H9 (cell line): ENCODE measurements around the gene SUMO2. TPM values are rescaled to one million over a fixed set of nuclear protein-coding genes. Genes with fewer than 3 reads are reported as not detected.
"Not testable (repeated sequence)": the region's sequence is repeated elsewhere in the genome, so short reads cannot be mapped to it uniquely, and the experiment has no call there.

Experiments
- DNase-seq: peaks from one replicate; pipeline ENCODE4 v3.0.0-alpha.2; 2017
- H2AFZ ChIP-seq: one replicate; pipeline ENCODE4 v1.6.1; 2013; ENCODE audit warnings: mild to moderate bottlenecking, low read length, control low read depth, moderate library complexity
- H2AK5ac ChIP-seq: 2 replicates; pipeline ENCODE4 v1.6.1; 2013; ENCODE audit warnings: low read length, control low read depth, mixed read lengths; ENCODE audit not compliant: insufficient read length
- H2BK120ac ChIP-seq: one replicate; pipeline ENCODE4 v1.6.1; 2013; ENCODE audit warnings: low read depth, mild to moderate bottlenecking, low read length, control low read depth, inconsistent platforms; ENCODE audit not compliant: poor library complexity, severe bottlenecking
- H2BK12ac ChIP-seq: 2 replicates; pipeline ENCODE4 v1.6.1; 2013; ENCODE audit warnings: low read length, control low read depth, mixed read lengths, low read depth; ENCODE audit not compliant: insufficient read length
- H2BK15ac ChIP-seq: 2 replicates; pipeline ENCODE4 v1.6.1; 2013; ENCODE audit warnings: low read depth, low read length, control low read depth
- H2BK20ac ChIP-seq: one replicate; pipeline ENCODE4 v1.6.1; 2013; ENCODE audit warnings: low read depth, mild to moderate bottlenecking, low read length, control low read depth, inconsistent platforms; ENCODE audit not compliant: poor library complexity, severe bottlenecking
- H2BK5ac ChIP-seq: 2 replicates; pipeline ENCODE4 v1.6.1; 2013; ENCODE audit warnings: low read length, control low read depth, mixed read lengths; ENCODE audit not compliant: insufficient read length
- H3K14ac ChIP-seq: 2 replicates; pipeline ENCODE4 v1.6.1; 2013; ENCODE audit warnings: low read length, control low read depth; ENCODE audit not compliant: insufficient read depth
- H3K18ac ChIP-seq: 2 replicates; pipeline ENCODE4 v1.6.1; 2013; ENCODE audit warnings: low read depth, mild to moderate bottlenecking, mixed read lengths, low read length, control low read depth; ENCODE audit not compliant: insufficient read length
- H3K23ac ChIP-seq: 2 replicates; pipeline ENCODE4 v1.6.1; 2013; ENCODE audit warnings: low read length, control low read depth, mixed read lengths, low read depth; ENCODE audit not compliant: insufficient read length
- H3K23me2 ChIP-seq: 2 replicates; pipeline ENCODE4 v1.6.1; 2013; ENCODE audit warnings: low read depth, mild to moderate bottlenecking, mixed read lengths, low read length, control low read depth; ENCODE audit not compliant: insufficient read length, poor library complexity, severe bottlenecking
- H3K27ac ChIP-seq: 2 replicates; pipeline ENCODE4 v1.5.1; 2013; ENCODE audit warnings: low read length, control low read depth, mixed read lengths, low read depth; ENCODE audit not compliant: insufficient read length
- H3K27me3 ChIP-seq: 2 replicates; pipeline ENCODE4 v1.6.1; 2013; ENCODE audit warnings: low read length, control low read depth, inconsistent platforms; ENCODE audit not compliant: insufficient read depth
- H3K4ac ChIP-seq: 2 replicates; pipeline ENCODE4 v1.6.1; 2013; ENCODE audit warnings: low read depth, mild to moderate bottlenecking, control low read depth, inconsistent platforms, low read length, moderate library complexity
- H3K4me1 ChIP-seq: 2 replicates; pipeline ENCODE4 v1.6.1; 2013; ENCODE audit warnings: low read length, control low read depth, inconsistent platforms; ENCODE audit not compliant: insufficient read depth
- H3K4me2 ChIP-seq: 2 replicates; pipeline ENCODE4 v1.6.1; 2013; ENCODE audit warnings: low read length, control low read depth, mixed read lengths; ENCODE audit not compliant: insufficient read length, insufficient read depth
- H3K56ac ChIP-seq: 2 replicates; pipeline ENCODE4 v1.6.1; 2013; ENCODE audit warnings: low read depth, mild to moderate bottlenecking, mixed read lengths, low read length, control low read depth; ENCODE audit not compliant: insufficient read length
- H3K79me1 ChIP-seq: 2 replicates; pipeline ENCODE4 v1.6.1; 2013; ENCODE audit warnings: low read depth, mild to moderate bottlenecking, moderate library complexity, low read length, control low read depth, inconsistent platforms; ENCODE audit not compliant: insufficient read depth, poor library complexity, severe bottlenecking
- H3K79me2 ChIP-seq: 2 replicates; pipeline ENCODE4 v1.6.1; 2013; ENCODE audit warnings: low read length, control low read depth, inconsistent platforms; ENCODE audit not compliant: insufficient read depth
- H3K9ac ChIP-seq: 2 replicates; pipeline ENCODE4 v1.6.1; 2013; ENCODE audit warnings: low read length, control low read depth, mixed read lengths; ENCODE audit not compliant: insufficient read length; ENCODE audit errors: extremely low read depth
- H3K9me3 ChIP-seq: one replicate; pipeline ENCODE4 v1.6.1; 2013; ENCODE audit warnings: low read depth, low read length, inconsistent platforms; ENCODE audit not compliant: control insufficient read depth
- H3T11ph ChIP-seq: one replicate; pipeline ENCODE4 v1.6.1; 2013; ENCODE audit warnings: mild to moderate bottlenecking, low read length, control low read depth, inconsistent platforms
- H4K20me1 ChIP-seq: one replicate; pipeline ENCODE4 v1.6.1; 2013; ENCODE audit not compliant: control insufficient read depth, insufficient read length, insufficient read depth
- H4K5ac ChIP-seq: 2 replicates; pipeline ENCODE4 v1.6.1; 2013; ENCODE audit warnings: low read depth, mild to moderate bottlenecking, mixed read lengths, low read length, control low read depth; ENCODE audit not compliant: insufficient read length
- H4K8ac ChIP-seq: replicated peaks from 2 replicates; pipeline ENCODE4 v1.6.1; 2013; ENCODE audit warnings: low read length, control low read depth, mixed read lengths, low read depth; ENCODE audit not compliant: insufficient read length
- H4K91ac ChIP-seq: 2 replicates; pipeline ENCODE4 v1.6.1; 2013; ENCODE audit warnings: low read depth, mild to moderate bottlenecking, moderate library complexity, mixed read lengths, low read length, control low read depth; ENCODE audit not compliant: insufficient read length
- H3K27ac Mint-ChIP-seq, 3 experiments: 2 replicates in 2 of 3; 3 replicates in 1 of 3; pipeline ENCODE4 v1.8.0; 2020 to 2021; ENCODE audit warnings: mixed read lengths in 3 of 3, mild to moderate bottlenecking in 1 of 3, moderate library complexity in 1 of 3
- H3K27me3 Mint-ChIP-seq: 2 replicates; pipeline ENCODE4 v1.8.0; 2021; ENCODE audit warnings: low read depth, mild to moderate bottlenecking, moderate library complexity, mixed read lengths
- H3K36me3 Mint-ChIP-seq, 3 experiments: 2 replicates in 2 of 3; 3 replicates in 1 of 3; pipeline ENCODE4 v1.8.0; 2020 to 2021; ENCODE audit warnings: low read depth in 3 of 3, mixed read lengths in 3 of 3; ENCODE audit not compliant: insufficient read depth in 1 of 3
- H3K4me1 Mint-ChIP-seq, 2 experiments: 2 replicates each; pipeline ENCODE4 v1.8.0; 2020; ENCODE audit warnings: mixed read lengths in 2 of 2
- H3K4me3 Mint-ChIP-seq, 2 experiments: 2 replicates in 1 of 2; 3 replicates in 1 of 2; pipeline ENCODE4 v1.8.0; 2020 to 2021; ENCODE audit warnings: mild to moderate bottlenecking in 2 of 2, mixed read lengths in 2 of 2, moderate library complexity in 1 of 2
- H3K9me3 Mint-ChIP-seq, 2 experiments: 2 replicates in 1 of 2; 3 replicates in 1 of 2; pipeline ENCODE4 v1.8.0; 2020; ENCODE audit warnings: mild to moderate bottlenecking in 2 of 2, mixed read lengths in 2 of 2, moderate library complexity in 1 of 2
- WGBS: extraction: QIAGEN DNeasy Blood & Tissue Kit; methylation state at CpG from one replicate; pipeline ENCODE4 v1.1.7; 2013; ENCODE audit warnings: missing lambda C conversion rate, low lambda C conversion rate, mixed read lengths; ENCODE audit not compliant: insufficient read length; ENCODE audit errors: extremely low coverage; 5-methylcytosine and 5-hydroxymethylcytosine counted together
- total RNA-seq: library from RNA; stranded (reverse); gene quantifications from 2 replicates; pipeline ENCODE4 v1.2.1, GENCODE V29; 2021
- TF ChIP-seq, protein P1 (sequence below): fragments of 200-600 bp; sonication (generic); conservative IDR thresholded peaks from 3 replicates; pipeline ENCODE4 v1.8.0; 2021; ENCODE audit warnings: antibody characterized with exemption, mild to moderate bottlenecking

Gene SUMO2
- total RNA-seq, 1 experiment from 2014 or later: 813 TPM

DNA sequence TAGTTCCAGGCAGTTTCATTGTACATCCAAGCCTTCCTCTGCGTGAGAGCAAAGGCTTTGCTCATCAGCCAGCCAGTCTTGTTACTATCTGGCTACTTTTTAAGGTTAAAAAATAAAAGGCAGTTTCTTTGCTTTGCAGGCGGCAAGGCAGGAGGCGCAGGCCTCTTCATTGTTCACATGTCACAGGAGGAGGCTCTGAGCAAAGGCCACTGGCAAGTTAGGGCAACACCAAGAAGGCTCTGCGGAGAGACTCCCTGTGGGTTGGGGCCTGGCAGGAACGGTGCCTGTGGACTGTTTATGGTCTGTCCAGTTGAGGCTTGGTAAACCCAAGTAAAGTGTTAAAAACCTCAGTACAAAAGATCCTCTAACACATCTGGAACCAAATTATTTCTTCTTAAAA is 47.3 kb downstream of the SUMO2 start:
- no peaks in the 10 kb centered on the region for H3K27me3 ChIP-seq
- H3K18ac ChIP-seq: no peak overlapping the region

DNA sequence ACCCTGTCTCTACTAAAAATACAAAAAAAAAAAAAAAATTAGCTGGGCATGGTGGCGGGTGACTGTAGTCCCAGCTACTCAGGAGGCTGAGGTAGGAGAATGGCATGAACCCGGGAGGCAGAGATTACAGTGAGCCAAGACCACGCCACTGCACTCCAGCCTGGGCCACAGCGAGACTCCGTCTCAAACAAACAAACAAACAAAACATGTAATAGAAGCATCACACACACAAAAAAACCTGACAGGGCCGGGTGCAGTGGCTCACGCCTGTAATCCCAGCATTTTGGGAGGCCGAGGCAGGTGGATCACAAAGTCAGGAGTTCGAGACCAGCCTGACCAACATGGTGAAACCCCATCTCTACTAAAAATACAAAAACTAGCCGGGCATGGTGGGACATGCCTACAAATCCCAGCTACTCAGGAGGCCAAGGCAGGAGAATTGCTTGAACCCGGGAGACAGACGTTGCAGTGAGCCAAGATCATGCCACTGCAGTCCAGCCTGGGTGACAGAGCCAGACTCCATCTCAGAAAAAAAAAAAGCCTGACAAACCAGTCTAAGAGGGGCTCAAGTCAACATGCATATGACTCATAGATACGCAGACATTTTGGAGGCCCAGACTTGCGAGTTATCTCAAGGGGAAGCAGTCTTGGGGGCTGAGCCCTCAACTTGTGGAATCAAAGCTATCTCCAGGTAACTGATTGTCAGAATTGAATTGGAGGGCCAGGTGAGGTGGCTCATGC is 49.0 kb downstream of the SUMO2 start:
- not testable (repeated sequence) for H2BK20ac ChIP-seq, H2BK15ac ChIP-seq, H2BK120ac ChIP-seq, H3K4ac ChIP-seq, H3K18ac ChIP-seq, H2AFZ ChIP-seq, H2AK5ac ChIP-seq, H4K91ac ChIP-seq, H3K79me1 ChIP-seq, H3K9me3 ChIP-seq, H3K27me3 Mint-ChIP-seq, H3K4me3 Mint-ChIP-seq, H3K4me1 ChIP-seq, H3K14ac ChIP-seq, H3K27me3 ChIP-seq, H2BK12ac ChIP-seq, H4K20me1 ChIP-seq, H4K5ac ChIP-seq, H3T11ph ChIP-seq, H2BK5ac ChIP-seq, H3K9me3 Mint-ChIP-seq, H3K4me2 ChIP-seq, H3K23ac ChIP-seq, DNase-seq, H3K56ac ChIP-seq, H3K79me2 ChIP-seq, H4K8ac ChIP-seq, H3K27ac ChIP-seq, H3K23me2 ChIP-seq, H3K9ac ChIP-seq
- H3K4me1 Mint-ChIP-seq: peaks cover 5 to 10% of the 10 kb centered on the region in 2 experiments
- peak overlapping the region in 1 of 3 experiments; percentile 93; a peak in 3 of 7 replicates for H3K27ac Mint-ChIP-seq
- no CpG with 5 or more reads among the region's 14 CpGs for WGBS
- peaks cover 11 to 50% (median 43%) of the 10 kb centered on the region in 3 experiments; a peak in 6 of 7 replicates for H3K36me3 Mint-ChIP-seq

More for the DNA sequence above, 47.3 kb downstream of the SUMO2 start:
- Histone ChIP-seq H4K5ac (no peak overlapping the region), H3K23ac (no peak overlapping the region), H2BK120ac (no peak overlapping the region), H3K27ac (no peak overlapping the region), H3K79me1 (peaks cover 5% of the 10 kb centered on the region), H3K79me2 (no peaks in the 10 kb centered on the region), H3K14ac (no peak overlapping the region), H3K56ac (no peak overlapping the region), H2BK15ac (no peak overlapping the region), H3K4ac (no peak overlapping the region), H2BK20ac (no peak overlapping the region), H4K8ac (no peak overlapping the region), H2AFZ (no peak overlapping the region), H4K91ac (no peak overlapping the region), H3K9me3 (no peaks in the 10 kb centered on the region), H2BK12ac (no peak overlapping the region), H3K4me2 (no peak overlapping the region), H3K9ac (no peak overlapping the region), H3K4me1 (no peaks in the 10 kb centered on the region), H3T11ph (no peak overlapping the region), H2AK5ac (no peak overlapping the region), H4K20me1 (peaks cover 2% of the 10 kb centered on the region), H2BK5ac (no peak overlapping the region), H3K23me2 (peaks cover 8% of the 10 kb centered on the region)
- H3K27ac Mint-ChIP-seq: peak overlapping the region in 2 of 3 experiments; percentile 59 to 88; a peak in 3 of 7 replicates
- H3K4me3 Mint-ChIP-seq: no peak overlapping the region
- TF ChIP-seq, protein P1, sequence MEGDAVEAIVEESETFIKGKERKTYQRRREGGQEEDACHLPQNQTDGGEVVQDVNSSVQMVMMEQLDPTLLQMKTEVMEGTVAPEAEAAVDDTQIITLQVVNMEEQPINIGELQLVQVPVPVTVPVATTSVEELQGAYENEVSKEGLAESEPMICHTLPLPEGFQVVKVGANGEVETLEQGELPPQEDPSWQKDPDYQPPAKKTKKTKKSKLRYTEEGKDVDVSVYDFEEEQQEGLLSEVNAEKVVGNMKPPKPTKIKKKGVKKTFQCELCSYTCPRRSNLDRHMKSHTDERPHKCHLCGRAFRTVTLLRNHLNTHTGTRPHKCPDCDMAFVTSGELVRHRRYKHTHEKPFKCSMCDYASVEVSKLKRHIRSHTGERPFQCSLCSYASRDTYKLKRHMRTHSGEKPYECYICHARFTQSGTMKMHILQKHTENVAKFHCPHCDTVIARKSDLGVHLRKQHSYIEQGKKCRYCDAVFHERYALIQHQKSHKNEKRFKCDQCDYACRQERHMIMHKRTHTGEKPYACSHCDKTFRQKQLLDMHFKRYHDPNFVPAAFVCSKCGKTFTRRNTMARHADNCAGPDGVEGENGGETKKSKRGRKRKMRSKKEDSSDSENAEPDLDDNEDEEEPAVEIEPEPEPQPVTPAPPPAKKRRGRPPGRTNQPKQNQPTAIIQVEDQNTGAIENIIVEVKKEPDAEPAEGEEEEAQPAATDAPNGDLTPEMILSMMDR: no peak
- H3K36me3 Mint-ChIP-seq: peaks cover 15 to 52% (median 45%) of the 10 kb centered on the region in 3 experiments; a peak in 6 of 7 replicates
- DNase-seq: no peak
- no peaks in the 10 kb centered on the region for H3K9me3 Mint-ChIP-seq
- H3K4me1 Mint-ChIP-seq: peaks cover 2 to 4% of the 10 kb centered on the region in 2 experiments
- WGBS: no CpG with 5 or more reads among the region's 5 CpGs
- H3K27me3 Mint-ChIP-seq: no peaks in the 10 kb centered on the region; the same call in 1 of the 2 replicates
